Measurements from ENCODE around the gene PEX6. TPM values are rescaled to one million over a fixed set of nuclear protein-coding genes. Genes with fewer than 3 reads are reported as not detected.

The PEX6 gene
- total and polyA plus RNA-seq, 2 of the 13 experiments (the other 11 are each of a cell fraction or from before 2014, with no cell fraction given) = 5.1 to 6.7 TPM

DNA sequence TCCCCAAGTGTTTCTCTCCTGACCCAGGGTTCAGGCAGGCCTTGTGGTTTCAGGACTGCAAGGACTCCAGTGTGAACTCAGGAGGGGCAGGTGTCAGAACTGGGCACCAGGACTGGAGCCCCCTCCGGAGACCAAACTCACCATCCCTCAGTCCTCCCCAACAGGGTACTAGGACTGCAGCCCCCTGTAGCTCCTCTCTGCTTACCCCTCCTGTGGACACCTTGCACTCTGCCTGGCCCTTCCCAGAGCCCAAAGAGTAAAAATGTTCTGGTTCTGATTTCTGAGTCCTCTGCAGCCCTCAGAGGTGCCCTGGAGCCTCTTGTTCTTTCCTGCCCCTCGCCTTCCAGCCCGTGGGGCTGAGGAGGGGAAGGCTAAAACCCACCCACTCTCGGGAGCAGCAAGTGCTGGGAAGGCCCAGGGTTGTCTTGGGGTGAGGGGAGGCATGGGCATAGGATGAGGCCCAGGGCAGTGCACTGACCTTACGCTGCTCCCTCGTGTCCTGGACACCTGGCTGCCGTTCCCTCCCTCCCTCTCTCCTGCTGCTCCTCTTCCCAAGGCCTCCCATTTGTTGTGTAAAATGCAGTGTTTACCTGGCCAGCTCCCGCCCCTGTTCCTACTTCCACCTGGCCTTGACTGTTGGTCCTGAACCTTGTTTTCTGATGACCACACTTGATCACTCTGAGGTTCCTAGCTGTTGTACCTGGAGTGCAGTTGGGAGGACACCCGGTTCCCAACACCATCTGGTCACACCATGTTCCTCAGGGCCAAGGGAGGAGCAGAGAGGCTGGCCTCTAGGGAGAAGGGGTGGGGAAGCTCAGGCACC, 39.8 kb downstream of the PEX6 start (continued):
- TF ChIP-seq, protein P1, sequence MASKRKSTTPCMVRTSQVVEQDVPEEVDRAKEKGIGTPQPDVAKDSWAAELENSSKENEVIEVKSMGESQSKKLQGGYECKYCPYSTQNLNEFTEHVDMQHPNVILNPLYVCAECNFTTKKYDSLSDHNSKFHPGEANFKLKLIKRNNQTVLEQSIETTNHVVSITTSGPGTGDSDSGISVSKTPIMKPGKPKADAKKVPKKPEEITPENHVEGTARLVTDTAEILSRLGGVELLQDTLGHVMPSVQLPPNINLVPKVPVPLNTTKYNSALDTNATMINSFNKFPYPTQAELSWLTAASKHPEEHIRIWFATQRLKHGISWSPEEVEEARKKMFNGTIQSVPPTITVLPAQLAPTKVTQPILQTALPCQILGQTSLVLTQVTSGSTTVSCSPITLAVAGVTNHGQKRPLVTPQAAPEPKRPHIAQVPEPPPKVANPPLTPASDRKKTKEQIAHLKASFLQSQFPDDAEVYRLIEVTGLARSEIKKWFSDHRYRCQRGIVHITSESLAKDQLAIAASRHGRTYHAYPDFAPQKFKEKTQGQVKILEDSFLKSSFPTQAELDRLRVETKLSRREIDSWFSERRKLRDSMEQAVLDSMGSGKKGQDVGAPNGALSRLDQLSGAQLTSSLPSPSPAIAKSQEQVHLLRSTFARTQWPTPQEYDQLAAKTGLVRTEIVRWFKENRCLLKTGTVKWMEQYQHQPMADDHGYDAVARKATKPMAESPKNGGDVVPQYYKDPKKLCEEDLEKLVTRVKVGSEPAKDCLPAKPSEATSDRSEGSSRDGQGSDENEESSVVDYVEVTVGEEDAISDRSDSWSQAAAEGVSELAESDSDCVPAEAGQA (IDR thresholded peaks at IDR 0.05; ENCODE audit: low read depth) = peak; percentile 65
- TF ChIP-seq, protein P1 (CRISPR knock-in tag; IDR thresholded peaks at IDR 0.05; ENCODE audit: borderline replicate concordance) = no peak
- TF ChIP-seq RFXANK (CRISPR knock-in tag; IDR thresholded peaks at IDR 0.05) (no peak), GATA4 (IDR thresholded peaks at IDR 0.05; ENCODE audit: borderline replicate concordance, low read depth) (no peak), SMAD1 (CRISPR knock-in tag; IDR thresholded peaks at IDR 0.05; ENCODE audit: borderline replicate concordance, low read depth) (no peak), HDAC2 (CRISPR knock-in tag; IDR thresholded peaks at IDR 0.05) (peak; percentile 92), ATF1 (CRISPR knock-in tag; IDR thresholded peaks at IDR 0.05) (no peak), ZFP1 (CRISPR knock-in tag; IDR thresholded peaks at IDR 0.05) (peak; percentile 79), SYNCRIP (IDR thresholded peaks at IDR 0.05; ENCODE audit: insufficient read depth, low read depth, low read length) (no peak), ZNF556 (CRISPR knock-in tag; IDR thresholded peaks at IDR 0.05; ENCODE audit: borderline replicate concordance) (peak; percentile 75), ZNF709 (CRISPR knock-in tag; IDR thresholded peaks at IDR 0.05) (peak; percentile 81; the same call in 1 of the 2 replicates), POLR2A (IDR thresholded peaks at IDR 0.05; ENCODE audit: insufficient read depth in 1 of 2, low read depth in 2 of 2, low read length in 2 of 2) (no peak; a peak in 1 of 4 replicates), HNRNPUL1 (IDR thresholded peaks at IDR 0.05; ENCODE audit: low read depth, low read length) (no peak), ZNF850 (CRISPR knock-in tag; conservative IDR thresholded peaks at IDR 0.05) (no peak; the same call in 1 of the 2 replicates), ZNF468 (CRISPR knock-in tag; IDR thresholded peaks at IDR 0.05) (no peak), ZNF777 (CRISPR knock-in tag; IDR thresholded peaks at IDR 0.05) (no peak), YY1 (IDR thresholded peaks at IDR 0.05; ENCODE audit: insufficient read depth, insufficient replicate concordance, low read depth, low read length) (peak; percentile 18), PRMT3 (CRISPR knock-in tag; IDR thresholded peaks at IDR 0.05; ENCODE audit: borderline replicate concordance, low read depth) (no peak; the same call in 1 of the 2 replicates)
- TF ChIP-seq, protein P2, sequence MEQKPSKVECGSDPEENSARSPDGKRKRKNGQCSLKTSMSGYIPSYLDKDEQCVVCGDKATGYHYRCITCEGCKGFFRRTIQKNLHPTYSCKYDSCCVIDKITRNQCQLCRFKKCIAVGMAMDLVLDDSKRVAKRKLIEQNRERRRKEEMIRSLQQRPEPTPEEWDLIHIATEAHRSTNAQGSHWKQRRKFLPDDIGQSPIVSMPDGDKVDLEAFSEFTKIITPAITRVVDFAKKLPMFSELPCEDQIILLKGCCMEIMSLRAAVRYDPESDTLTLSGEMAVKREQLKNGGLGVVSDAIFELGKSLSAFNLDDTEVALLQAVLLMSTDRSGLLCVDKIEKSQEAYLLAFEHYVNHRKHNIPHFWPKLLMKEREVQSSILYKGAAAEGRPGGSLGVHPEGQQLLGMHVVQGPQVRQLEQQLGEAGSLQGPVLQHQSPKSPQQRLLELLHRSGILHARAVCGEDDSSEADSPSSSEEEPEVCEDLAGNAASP (CRISPR knock-in tag; IDR thresholded peaks at IDR 0.05; ENCODE audit: borderline replicate concordance) = peak; percentile 83
- TF ChIP-seq, protein P3, sequence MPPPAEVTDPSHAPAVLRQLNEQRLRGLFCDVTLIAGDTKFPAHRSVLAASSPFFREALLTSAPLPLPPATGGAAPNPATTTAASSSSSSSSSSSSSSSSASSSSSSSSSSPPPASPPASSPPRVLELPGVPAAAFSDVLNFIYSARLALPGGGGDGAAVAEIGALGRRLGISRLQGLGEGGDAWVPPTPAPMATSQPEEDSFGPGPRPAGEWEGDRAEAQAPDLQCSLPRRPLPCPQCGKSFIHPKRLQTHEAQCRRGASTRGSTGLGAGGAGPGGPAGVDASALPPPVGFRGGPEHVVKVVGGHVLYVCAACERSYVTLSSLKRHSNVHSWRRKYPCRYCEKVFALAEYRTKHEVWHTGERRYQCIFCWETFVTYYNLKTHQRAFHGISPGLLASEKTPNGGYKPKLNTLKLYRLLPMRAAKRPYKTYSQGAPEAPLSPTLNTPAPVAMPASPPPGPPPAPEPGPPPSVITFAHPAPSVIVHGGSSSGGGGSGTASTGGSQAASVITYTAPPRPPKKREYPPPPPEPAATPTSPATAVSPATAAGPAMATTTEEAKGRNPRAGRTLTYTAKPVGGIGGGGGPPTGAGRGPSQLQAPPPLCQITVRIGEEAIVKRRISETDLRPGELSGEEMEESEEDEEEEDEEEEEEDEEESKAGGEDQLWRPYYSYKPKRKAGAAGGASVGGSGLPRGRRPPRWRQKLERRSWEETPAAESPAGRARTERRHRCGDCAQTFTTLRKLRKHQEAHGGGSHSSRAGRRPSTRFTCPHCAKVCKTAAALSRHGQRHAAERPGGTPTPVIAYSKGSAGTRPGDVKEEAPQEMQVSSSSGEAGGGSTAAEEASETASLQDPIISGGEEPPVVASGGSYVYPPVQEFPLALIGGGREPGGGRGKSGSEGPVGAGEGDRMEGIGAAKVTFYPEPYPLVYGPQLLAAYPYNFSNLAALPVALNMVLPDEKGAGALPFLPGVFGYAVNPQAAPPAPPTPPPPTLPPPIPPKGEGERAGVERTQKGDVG (CRISPR knock-in tag; IDR thresholded peaks at IDR 0.05; ENCODE audit: borderline replicate concordance) = no peak; the same call in 1 of the 2 replicates

All from HepG2 (cell line).